Muscle layer of colon (tissue), 2 donors: ENCODE measurements around the gene ADAMTSL3.

ENCODE experiments used
- H3K27ac ChIP-seq: one replicate; pipeline ENCODE4 v1.7.0; 2013; ENCODE audit warnings: low read depth, mild to moderate bottlenecking, low read length, moderate library complexity
- H3K27me3 ChIP-seq, 2 donors: one replicate each; pipeline ENCODE4 v1.7.0; 2013; ENCODE audit warnings: low read length in 2 of 2, mild to moderate bottlenecking in 2 of 2; ENCODE audit not compliant: insufficient read depth in 2 of 2, control insufficient read depth in 1 of 2
- H3K36me3 ChIP-seq: one replicate; pipeline ENCODE4 v1.7.0; 2013; ENCODE audit warnings: mild to moderate bottlenecking, low read length; ENCODE audit not compliant: insufficient read depth
- H3K4me1 ChIP-seq: one replicate; pipeline ENCODE4 v1.7.0; 2013; ENCODE audit warnings: mild to moderate bottlenecking, low read length; ENCODE audit not compliant: insufficient read depth
- H3K4me3 ChIP-seq, 2 donors: one replicate each; pipeline ENCODE4 v1.7.0; 2013; ENCODE audit warnings: low read length in 2 of 2, low read depth in 1 of 2, mild to moderate bottlenecking in 1 of 2, moderate library complexity in 1 of 2
- H3K9ac ChIP-seq: one replicate; pipeline ENCODE4 v1.7.0; 2013; ENCODE audit warnings: low read length
- H3K9me3 ChIP-seq: one replicate; pipeline ENCODE4 v1.7.0; 2013; ENCODE audit warnings: mild to moderate bottlenecking, low read length
- donor health status: abdominal sarcoma.
- donor health status: Adenocarcinoma of cecum.

The ADAMTSL3 gene

GRCh38 chr15:83998486-83998885 is 344.6 kb downstream of the ADAMTSL3 start:
- H3K36me3 ChIP-seq = peaks cover 7% of the 10 kb centered on the region
- no peak overlapping the region for H3K27ac ChIP-seq
- no peaks in the 10 kb centered on the region for H3K4me1 ChIP-seq

DNA sequence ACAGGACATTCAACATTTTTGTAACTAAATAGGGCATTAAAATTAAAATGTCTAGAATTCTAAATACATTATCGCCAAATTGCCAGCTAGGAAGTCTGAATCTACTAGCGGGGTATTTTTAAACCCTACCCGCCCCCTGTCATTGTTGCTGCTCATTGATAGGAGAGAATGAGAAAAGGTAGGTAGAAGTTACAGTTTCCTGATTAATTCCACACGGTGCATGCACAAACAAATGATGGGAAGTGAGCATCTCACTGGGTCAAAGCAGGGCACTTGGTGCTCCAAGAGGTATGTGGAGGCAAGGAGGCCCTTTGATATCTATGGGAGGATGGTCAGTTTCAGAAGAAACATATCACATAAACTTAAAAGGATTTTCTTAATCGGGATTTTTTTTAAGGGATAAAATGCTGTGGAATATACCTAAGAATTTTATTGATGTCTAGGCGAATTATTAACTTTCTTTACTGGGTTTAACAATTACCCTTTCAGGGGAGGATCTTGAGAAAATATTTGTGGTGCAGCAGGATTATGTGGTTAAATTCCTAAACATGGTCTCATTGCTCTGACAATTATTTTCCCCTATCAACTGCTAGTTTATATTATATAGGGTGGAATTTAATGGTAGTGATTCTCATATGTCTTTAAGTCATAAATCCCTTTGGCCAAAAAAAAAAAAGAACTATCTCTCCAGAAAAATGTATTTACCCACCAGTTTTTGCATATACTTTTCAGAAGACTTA is 345.6 kb downstream of the ADAMTSL3 start:
- Histone ChIP-seq H3K4me3 (no peak overlapping the region), H3K9ac (no peak overlapping the region), H3K27ac (no peak overlapping the region), H3K36me3 (peaks cover 6% of the 10 kb centered on the region), H3K27me3 (no peaks in the 10 kb centered on the region), H3K4me1 (no peaks in the 10 kb centered on the region), H3K9me3 (no peaks in the 10 kb centered on the region)

More at GRCh38 chr15:83998486-83998885, 344.6 kb downstream of the ADAMTSL3 start:
- H3K4me3 ChIP-seq = no peak overlapping the region
- no peaks in the 10 kb centered on the region for H3K27me3 ChIP-seq
- no peaks in the 10 kb centered on the region for H3K9me3 ChIP-seq
- H3K9ac ChIP-seq = no peak overlapping the region

DNA sequence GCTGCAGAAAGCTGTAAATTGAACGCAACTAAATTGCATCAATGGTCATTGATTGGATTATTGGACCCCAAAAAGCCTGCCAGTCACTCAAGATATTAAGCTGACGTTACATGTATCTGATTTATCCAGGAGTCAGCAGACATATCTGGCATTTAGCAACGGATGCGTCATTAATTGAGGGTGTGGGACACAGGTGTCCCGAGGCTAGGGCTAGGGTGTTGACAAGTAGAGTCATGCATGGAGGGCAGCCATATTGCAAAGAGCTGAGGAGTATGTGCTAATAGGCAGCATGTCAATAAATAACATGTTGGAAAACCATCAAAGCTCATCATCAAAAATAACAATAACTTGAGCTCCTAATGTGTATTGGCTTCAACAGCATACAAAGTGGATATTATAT is 347.1 kb downstream of the ADAMTSL3 start:
- Histone ChIP-seq H3K27me3 (no peaks in the 10 kb centered on the region), H3K9me3 (no peaks in the 10 kb centered on the region), H3K4me3 (no peak overlapping the region), H3K27ac (no peak overlapping the region), H3K4me1 (no peaks in the 10 kb centered on the region), H3K36me3 (peaks cover 8% of the 10 kb centered on the region), H3K9ac (no peak overlapping the region)

- Histone ChIP-seq H3K27ac (no peak overlapping the region), H3K4me3 (no peak overlapping the region), H3K4me1 (no peaks in the 10 kb centered on the region), H3K27me3 (no peaks in the 10 kb centered on the region), H3K36me3 (peaks cover 8% of the 10 kb centered on the region), H3K9me3 (no peaks in the 10 kb centered on the region), H3K9ac (no peak overlapping the region)
Observed at GRCh38 chr15:84001655-84002054, 347.7 kb downstream of the ADAMTSL3 start.

GRCh38 chr15:84003791-84004503 is 350.0 kb downstream of the ADAMTSL3 start:
- Histone ChIP-seq H3K9me3 (no peaks in the 10 kb centered on the region), H3K27me3 (no peaks in the 10 kb centered on the region), H3K36me3 (peaks cover 8% of the 10 kb centered on the region), H3K4me3 (no peak overlapping the region), H3K4me1 (no peaks in the 10 kb centered on the region), H3K9ac (no peak overlapping the region), H3K27ac (no peak overlapping the region)

DNA sequence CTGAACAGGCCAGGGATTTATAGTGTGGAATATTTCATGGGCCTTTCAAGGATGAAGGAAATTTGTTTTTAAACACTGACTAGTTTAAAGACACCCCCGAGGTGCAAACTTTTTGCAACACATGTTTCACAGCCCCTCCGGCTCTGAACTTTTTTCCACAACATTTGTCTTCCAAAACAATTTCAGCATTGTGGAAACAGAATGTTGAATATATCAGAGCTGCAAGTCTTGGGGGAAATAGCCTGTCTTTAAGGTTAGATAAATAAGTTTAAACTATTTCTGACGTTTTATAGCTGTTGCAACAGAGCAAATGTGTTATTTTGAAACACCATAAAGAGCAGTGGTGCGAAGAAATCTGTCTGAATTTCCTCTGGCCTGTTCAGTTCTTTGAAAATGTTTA is 352.5 kb downstream of the ADAMTSL3 start:
- H3K27ac ChIP-seq = no peak overlapping the region
- no peaks in the 10 kb centered on the region for H3K4me1 ChIP-seq
- H3K36me3 ChIP-seq = peaks cover 14% of the 10 kb centered on the region
- no peaks in the 10 kb centered on the region for H3K27me3 ChIP-seq
- no peak overlapping the region for H3K4me3 ChIP-seq
- no peak overlapping the region for H3K9ac ChIP-seq
- no peaks in the 10 kb centered on the region for H3K9me3 ChIP-seq

DNA sequence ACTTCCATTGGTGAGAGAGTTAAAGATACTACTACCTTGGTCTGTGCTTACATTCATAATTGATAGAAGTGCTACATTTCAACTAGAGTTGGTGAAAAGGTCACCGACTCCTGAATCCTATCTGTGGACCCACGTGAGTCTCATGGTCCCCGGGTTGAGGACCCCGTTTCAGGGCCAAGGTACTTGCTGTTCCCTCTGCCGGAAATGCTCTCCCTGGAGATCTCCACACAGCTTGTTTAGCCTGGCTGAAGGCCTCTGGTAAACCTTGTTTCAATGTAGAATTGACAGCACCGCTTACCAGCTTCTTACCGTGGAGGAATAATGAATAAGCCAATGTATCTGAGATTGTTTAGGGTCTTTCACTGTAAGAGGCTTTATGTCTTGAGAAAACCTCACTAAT is 355.7 kb downstream of the ADAMTSL3 start:
- Histone ChIP-seq H3K9me3 (no peaks in the 10 kb centered on the region), H3K4me3 (no peak overlapping the region), H3K36me3 (peaks cover 12% of the 10 kb centered on the region), H3K27ac (no peak overlapping the region), H3K9ac (no peak overlapping the region), H3K27me3 (no peaks in the 10 kb centered on the region), H3K4me1 (no peaks in the 10 kb centered on the region)

DNA sequence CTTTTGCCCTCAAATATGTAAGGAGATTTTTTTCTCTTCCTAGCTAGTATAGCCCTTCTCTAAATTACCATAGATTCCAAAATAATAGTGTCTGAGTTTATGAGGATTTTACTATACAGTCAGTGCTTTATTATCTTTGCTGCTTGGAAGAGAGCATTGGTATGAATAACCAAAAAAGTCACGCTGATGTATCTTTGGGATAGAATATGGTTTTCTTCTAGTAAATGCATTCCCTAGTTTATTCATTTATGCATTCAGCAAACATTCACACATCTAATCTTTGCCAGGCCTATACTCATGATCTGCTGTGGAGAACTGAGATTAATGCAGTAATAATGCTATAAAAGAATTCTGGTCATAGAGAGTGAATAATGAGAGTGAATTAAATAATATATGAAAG is 356.3 kb downstream of the ADAMTSL3 start:
- H3K27me3 ChIP-seq = no peaks in the 10 kb centered on the region
- no peak overlapping the region for H3K4me3 ChIP-seq
- H3K4me1 ChIP-seq = no peaks in the 10 kb centered on the region
- no peak overlapping the region for H3K9ac ChIP-seq
- H3K36me3 ChIP-seq = peaks cover 12% of the 10 kb centered on the region
- no peak overlapping the region for H3K27ac ChIP-seq
- H3K9me3 ChIP-seq = no peaks in the 10 kb centered on the region

- Histone ChIP-seq H3K9me3 (no peaks in the 10 kb centered on the region), H3K4me3 (no peak overlapping the region), H3K27me3 (no peaks in the 10 kb centered on the region), H3K4me1 (no peaks in the 10 kb centered on the region), H3K36me3 (peaks cover 36% of the 10 kb centered on the region), H3K27ac (no peak overlapping the region), H3K9ac (no peak overlapping the region)
Observed at GRCh38 chr15:84016371-84016770, 362.4 kb downstream of the ADAMTSL3 start.

GRCh38 chr15:84022516-84022915 is 368.6 kb downstream of the ADAMTSL3 start:
- no peak overlapping the region for H3K27ac ChIP-seq
- H3K27me3 ChIP-seq = no peaks in the 10 kb centered on the region
- no peak overlapping the region for H3K4me3 ChIP-seq
- peaks cover 36% of the 10 kb centered on the region for H3K36me3 ChIP-seq
- H3K9me3 ChIP-seq = no peaks in the 10 kb centered on the region
- H3K4me1 ChIP-seq = no peaks in the 10 kb centered on the region
- H3K9ac ChIP-seq = no peak overlapping the region

- H3K27me3 ChIP-seq = no peaks in the 10 kb centered on the region
Observed at GRCh38 chr15:84023636-84024035, 369.7 kb downstream of the ADAMTSL3 start.

More at GRCh38 chr15:84023636-84024035, 369.7 kb downstream of the ADAMTSL3 start:
- no peaks in the 10 kb centered on the region for H3K4me1 ChIP-seq
- H3K36me3 ChIP-seq = peaks cover 32% of the 10 kb centered on the region
- no peak overlapping the region for H3K9ac ChIP-seq
- no peak overlapping the region for H3K27ac ChIP-seq
- H3K4me3 ChIP-seq = no peak overlapping the region
- no peaks in the 10 kb centered on the region for H3K9me3 ChIP-seq
